ENCODE data around the gene RGS12.

DNA sequence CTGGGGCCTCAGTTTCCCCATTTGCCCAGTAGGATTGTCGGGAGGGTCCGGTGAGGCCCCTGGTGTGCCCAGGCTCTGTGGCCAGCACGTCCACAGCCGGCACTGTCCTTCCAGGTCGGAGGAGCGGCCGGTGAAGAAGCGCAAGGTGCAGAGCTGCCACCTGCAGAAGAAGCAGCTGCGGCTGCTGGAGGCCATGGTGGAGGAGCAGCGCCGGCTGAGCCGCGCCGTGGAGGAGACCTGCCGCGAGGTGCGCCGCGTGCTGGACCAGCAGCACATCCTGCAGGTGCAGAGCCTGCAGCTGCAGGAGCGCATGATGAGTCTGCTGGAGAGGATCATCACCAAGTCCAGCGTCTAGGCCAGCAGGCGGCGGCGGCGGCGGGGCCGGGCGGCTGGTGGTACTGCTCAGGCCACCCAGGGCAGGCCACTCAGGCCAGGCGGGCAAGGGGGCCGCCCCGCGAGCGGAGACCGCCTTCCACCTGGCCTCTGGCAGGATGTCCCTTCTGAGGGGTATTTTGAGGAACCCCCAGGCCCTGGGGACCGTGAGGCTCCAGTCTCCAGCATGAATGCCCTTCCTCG, 37.1 kb upstream of the RGS12 start:
- TF ChIP-seq EZH2 (IDR thresholded peaks at IDR 0.05; ENCODE audit: borderline replicate concordance, low read depth, low read length, poor library complexity, severe bottlenecking) (no peak), CTCF (conservative IDR thresholded peaks at IDR 0.05; ENCODE audit: low read depth, low read length) (no peak)

Data from A673 (cell line).